ENCODE data around the gene PDCD1. TPM values are rescaled to one million over a fixed set of nuclear protein-coding genes. Genes with fewer than 3 reads are reported as not detected.

PDCD1 gene
- total and polyA plus RNA-seq, 2 of the 13 experiments (the other 11 are each of a cell fraction or from before 2014, with no cell fraction given): 0.04 TPM; not detected in 1

DNA sequence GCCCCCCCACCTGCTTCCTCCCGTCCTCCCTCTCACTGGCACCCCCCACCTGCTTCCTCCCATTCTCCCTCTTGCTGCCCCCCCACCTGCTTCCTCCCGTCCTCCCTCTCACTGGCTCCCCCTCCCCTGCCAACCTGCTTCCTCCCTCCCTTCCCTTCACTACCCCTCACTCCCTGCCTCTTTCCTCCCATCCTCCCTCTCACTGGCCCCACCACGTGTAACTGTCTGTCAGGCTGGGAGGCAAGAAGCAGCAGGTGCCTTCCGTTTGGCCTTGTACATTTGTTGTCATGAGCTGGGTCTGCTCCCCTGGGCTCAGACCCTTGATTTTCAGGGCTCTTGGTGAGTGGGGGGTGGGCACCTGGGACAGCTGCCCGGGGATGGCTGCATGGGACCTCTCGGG lies 29.9 kb upstream of the PDCD1 start:
- no peaks in the 10 kb centered on the region for H3K79me2 ChIP-seq (ENCODE audit: insufficient read depth, low read length)
- H3K4me2 ChIP-seq (ENCODE audit: low read depth, low read length): no peak overlapping the region
- no peak for ATAC-seq
- CTCF ChIA-PET (ENCODE audit: low intra/inter-chr PET ratio, low total read pairs): no interaction called here
- H3K4me3 ChIP-seq (replicated peaks in 1 of 3; ENCODE audit: insufficient read depth in 1 of 3, low read depth in 2 of 3, low read length in 3 of 3): no peak overlapping the region
- no peaks in the 10 kb centered on the region for H4K20me1 ChIP-seq (ENCODE audit: insufficient read depth, low read length)
- peaks cover 17% of the 10 kb centered on the region for H3K4me1 ChIP-seq (ENCODE audit: insufficient read depth, low read length)
- no peak for TF ChIP-seq ZNF660 (CRISPR knock-in tag; IDR thresholded peaks at IDR 0.05; ENCODE audit: borderline replicate concordance, low read depth)
- no peak for TF ChIP-seq THYN1 (CRISPR knock-in tag; IDR thresholded peaks at IDR 0.05; ENCODE audit: borderline replicate concordance, low read depth)
- no peak for TF ChIP-seq KLF11 (CRISPR knock-in tag; IDR thresholded peaks at IDR 0.05)
- TF ChIP-seq, protein P1, sequence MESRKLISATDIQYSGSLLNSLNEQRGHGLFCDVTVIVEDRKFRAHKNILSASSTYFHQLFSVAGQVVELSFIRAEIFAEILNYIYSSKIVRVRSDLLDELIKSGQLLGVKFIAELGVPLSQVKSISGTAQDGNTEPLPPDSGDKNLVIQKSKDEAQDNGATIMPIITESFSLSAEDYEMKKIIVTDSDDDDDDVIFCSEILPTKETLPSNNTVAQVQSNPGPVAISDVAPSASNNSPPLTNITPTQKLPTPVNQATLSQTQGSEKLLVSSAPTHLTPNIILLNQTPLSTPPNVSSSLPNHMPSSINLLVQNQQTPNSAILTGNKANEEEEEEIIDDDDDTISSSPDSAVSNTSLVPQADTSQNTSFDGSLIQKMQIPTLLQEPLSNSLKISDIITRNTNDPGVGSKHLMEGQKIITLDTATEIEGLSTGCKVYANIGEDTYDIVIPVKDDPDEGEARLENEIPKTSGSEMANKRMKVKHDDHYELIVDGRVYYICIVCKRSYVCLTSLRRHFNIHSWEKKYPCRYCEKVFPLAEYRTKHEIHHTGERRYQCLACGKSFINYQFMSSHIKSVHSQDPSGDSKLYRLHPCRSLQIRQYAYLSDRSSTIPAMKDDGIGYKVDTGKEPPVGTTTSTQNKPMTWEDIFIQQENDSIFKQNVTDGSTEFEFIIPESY (CRISPR knock-in tag; IDR thresholded peaks at IDR 0.05): no peak
- TF ChIP-seq SMARCE1 (IDR thresholded peaks at IDR 0.05; ENCODE audit: borderline replicate concordance): no peak
- no peak for TF ChIP-seq FIP1L1 (IDR thresholded peaks at IDR 0.05; ENCODE audit: borderline replicate concordance, insufficient read depth, low read depth, low read length)
- TF ChIP-seq ZNF703 (CRISPR knock-in tag; IDR thresholded peaks at IDR 0.05; ENCODE audit: borderline replicate concordance): no peak
- no peak for TF ChIP-seq RFXANK (CRISPR knock-in tag; IDR thresholded peaks at IDR 0.05)
- TF ChIP-seq ZNF839 (CRISPR knock-in tag; IDR thresholded peaks at IDR 0.05; ENCODE audit: borderline replicate concordance): no peak
- TF ChIP-seq ZNF225 (CRISPR knock-in tag; IDR thresholded peaks at IDR 0.05): no peak
- TF ChIP-seq, protein P2, sequence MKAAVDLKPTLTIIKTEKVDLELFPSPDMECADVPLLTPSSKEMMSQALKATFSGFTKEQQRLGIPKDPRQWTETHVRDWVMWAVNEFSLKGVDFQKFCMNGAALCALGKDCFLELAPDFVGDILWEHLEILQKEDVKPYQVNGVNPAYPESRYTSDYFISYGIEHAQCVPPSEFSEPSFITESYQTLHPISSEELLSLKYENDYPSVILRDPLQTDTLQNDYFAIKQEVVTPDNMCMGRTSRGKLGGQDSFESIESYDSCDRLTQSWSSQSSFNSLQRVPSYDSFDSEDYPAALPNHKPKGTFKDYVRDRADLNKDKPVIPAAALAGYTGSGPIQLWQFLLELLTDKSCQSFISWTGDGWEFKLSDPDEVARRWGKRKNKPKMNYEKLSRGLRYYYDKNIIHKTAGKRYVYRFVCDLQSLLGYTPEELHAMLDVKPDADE (CRISPR knock-in tag; IDR thresholded peaks at IDR 0.05): no peak
- TF ChIP-seq ZNF766 (CRISPR knock-in tag; IDR thresholded peaks at IDR 0.05; ENCODE audit: borderline replicate concordance): no peak
- TF ChIP-seq, protein P3, sequence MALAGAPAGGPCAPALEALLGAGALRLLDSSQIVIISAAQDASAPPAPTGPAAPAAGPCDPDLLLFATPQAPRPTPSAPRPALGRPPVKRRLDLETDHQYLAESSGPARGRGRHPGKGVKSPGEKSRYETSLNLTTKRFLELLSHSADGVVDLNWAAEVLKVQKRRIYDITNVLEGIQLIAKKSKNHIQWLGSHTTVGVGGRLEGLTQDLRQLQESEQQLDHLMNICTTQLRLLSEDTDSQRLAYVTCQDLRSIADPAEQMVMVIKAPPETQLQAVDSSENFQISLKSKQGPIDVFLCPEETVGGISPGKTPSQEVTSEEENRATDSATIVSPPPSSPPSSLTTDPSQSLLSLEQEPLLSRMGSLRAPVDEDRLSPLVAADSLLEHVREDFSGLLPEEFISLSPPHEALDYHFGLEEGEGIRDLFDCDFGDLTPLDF (CRISPR knock-in tag; IDR thresholded peaks at IDR 0.05): no peak
- no peak for TF ChIP-seq SOX5 (CRISPR knock-in tag; IDR thresholded peaks at IDR 0.05; ENCODE audit: borderline replicate concordance)
- H3K27me3 ChIP-seq (ENCODE audit: control insufficient read depth in 1 of 2, insufficient read depth in 2 of 2, low read length in 2 of 2): peaks cover 9 to 66% of the 10 kb centered on the region in 2 experiments; a peak in 3 of 5 replicates
- no peak for DNase-seq (ENCODE audit: low spot score)
- intact Hi-C loops (cut with micrococcal nuclease; ENCODE audit: unreplicated experiment): no loop called here
- FAIRE-seq: no peak
- POLR2A ChIA-PET: no interaction called here
- H3K9ac ChIP-seq (ENCODE audit: insufficient read depth, low read depth, low read length): no peak overlapping the region
- H2AFZ ChIP-seq (ENCODE audit: low read length): no peak overlapping the region
- no peaks in the 10 kb centered on the region for H3K9me3 ChIP-seq (ENCODE audit: low read length)
- BruUV-seq (replicated peaks): no TSS peak
- in situ Hi-C loops (cut with HindIII; ENCODE audit: extremely low pct_ligation_motif_present, low pct_unique_long_range_greater_than_20kb): no loop called here
- no peak overlapping the region for H3K27ac ChIP-seq (ENCODE audit: extremely low read length, insufficient read depth, low read length)
- H3K36me3 ChIP-seq (replicated peaks in 1 of 2; ENCODE audit: control insufficient read depth in 1 of 2, insufficient read depth in 2 of 2, low read length in 2 of 2): no peaks in the 10 kb centered on the region
- WGBS (ENCODE audit: low lambda C conversion rate): 27% methylated on average over 6 of the region's 6 CpGs
